Measurements from ENCODE around the gene CPVL. TPM values are rescaled to one million over a fixed set of nuclear protein-coding genes. Genes with fewer than 3 reads are reported as not detected.

CPVL gene
- total RNA-seq, 2 experiments from 2014 or later, result not detected

DNA sequence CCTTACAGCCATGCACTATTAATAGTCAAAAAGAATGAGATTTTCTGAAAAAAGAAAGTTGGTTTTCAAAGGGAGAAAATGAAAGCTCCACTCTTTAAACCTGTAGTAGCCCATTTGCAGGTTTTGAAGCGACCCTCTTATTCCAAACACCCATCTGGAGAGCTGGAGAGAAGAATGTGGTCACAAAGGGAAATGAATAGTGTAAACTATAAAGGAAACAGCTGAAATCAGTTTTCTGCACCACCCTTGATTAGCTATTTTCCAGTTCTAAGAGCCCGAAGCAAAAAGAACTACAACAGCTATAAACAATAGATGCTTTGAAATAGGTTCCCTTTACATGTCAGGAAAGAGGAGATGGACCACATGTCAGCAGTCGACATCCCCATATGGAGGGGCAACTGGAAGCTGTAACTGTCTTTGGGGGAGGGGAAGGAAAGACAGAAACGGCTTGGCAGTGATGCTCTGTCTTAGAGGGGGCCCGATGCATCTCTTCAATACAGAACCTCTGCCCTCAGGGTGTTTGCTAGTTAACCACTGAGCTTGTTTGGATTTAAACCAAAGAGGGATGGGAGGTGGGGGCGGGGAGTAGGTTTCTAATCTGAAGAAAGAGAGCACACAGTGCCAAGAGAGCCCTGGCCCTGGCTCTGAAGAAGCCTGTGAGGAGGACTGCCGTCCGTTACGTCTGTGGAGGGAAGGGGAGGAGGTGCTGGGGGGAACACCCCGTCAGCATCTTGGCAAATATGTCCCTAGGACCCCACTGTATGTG is 55.3 kb downstream of the CPVL start:
- TF ChIP-seq, protein P1, sequence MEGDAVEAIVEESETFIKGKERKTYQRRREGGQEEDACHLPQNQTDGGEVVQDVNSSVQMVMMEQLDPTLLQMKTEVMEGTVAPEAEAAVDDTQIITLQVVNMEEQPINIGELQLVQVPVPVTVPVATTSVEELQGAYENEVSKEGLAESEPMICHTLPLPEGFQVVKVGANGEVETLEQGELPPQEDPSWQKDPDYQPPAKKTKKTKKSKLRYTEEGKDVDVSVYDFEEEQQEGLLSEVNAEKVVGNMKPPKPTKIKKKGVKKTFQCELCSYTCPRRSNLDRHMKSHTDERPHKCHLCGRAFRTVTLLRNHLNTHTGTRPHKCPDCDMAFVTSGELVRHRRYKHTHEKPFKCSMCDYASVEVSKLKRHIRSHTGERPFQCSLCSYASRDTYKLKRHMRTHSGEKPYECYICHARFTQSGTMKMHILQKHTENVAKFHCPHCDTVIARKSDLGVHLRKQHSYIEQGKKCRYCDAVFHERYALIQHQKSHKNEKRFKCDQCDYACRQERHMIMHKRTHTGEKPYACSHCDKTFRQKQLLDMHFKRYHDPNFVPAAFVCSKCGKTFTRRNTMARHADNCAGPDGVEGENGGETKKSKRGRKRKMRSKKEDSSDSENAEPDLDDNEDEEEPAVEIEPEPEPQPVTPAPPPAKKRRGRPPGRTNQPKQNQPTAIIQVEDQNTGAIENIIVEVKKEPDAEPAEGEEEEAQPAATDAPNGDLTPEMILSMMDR (IDR thresholded peaks at IDR 0.05), result no peak
- no peaks in the 10 kb centered on the region for H3K36me3 Mint-ChIP-seq (ENCODE audit: low read depth)
- ChIA-PET CTCF (interaction anchor here (0.6 to 4.0 kb wide), 11 partner anchors 8 to 169 kb away, joined by 3 to 22 read pairs (median 5); partner anchors contain the start of gene TRIL), POLR2A (no interaction called here)
- peaks cover 9% of the 10 kb centered on the region for H3K4me1 Mint-ChIP-seq (ENCODE audit: low read depth)
- intact Hi-C loops (cut with micrococcal nuclease), result no loop called here
- DNase-seq, result peak; percentile 6
- H3K9me3 Mint-ChIP-seq, result no peaks in the 10 kb centered on the region
- peak overlapping the region; percentile 59 for H3K4me3 Mint-ChIP-seq
- H3K27me3 Mint-ChIP-seq, result peaks cover 9% of the 10 kb centered on the region
- H3K27ac Mint-ChIP-seq, result no peak overlapping the region
- ATAC-seq, result peak; percentile 30

DNA sequence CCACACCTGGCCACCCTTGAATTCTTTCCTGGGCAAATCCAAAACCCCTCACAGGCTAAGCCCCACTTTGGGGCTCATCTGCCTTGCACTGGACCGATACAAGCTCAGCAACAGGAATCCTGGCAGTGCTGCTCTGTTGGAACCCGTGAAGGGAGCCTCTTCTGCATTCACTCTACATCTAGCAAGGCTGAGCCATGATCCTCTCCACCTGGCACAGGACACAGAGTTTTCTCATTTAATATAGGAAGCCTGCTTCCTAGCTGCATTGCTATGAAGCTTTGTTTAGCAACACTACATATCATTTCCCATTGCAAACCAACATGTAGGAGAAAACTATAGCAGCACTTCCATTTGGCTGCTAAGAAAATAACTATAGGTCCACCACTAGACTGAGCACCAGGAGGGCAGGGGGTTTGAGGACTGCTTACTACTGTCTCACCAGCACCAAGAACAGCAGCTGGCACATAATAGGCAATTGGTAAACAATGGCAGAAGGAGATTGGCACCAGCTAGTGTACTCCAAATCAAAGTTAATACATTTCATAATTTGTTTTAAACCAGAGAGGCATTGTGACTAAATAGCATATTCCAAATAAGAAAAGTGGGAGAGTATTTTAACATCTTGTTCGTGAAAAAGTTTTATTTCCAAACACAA is 56.1 kb downstream of the CPVL start:
- Mint-ChIP-seq H3K27ac (no peak overlapping the region), H3K4me1 (ENCODE audit: low read depth) (peaks cover 9% of the 10 kb centered on the region), H3K27me3 (peaks cover 13% of the 10 kb centered on the region), H3K4me3 (no peak overlapping the region), H3K36me3 (ENCODE audit: low read depth) (no peaks in the 10 kb centered on the region), H3K9me3 (no peaks in the 10 kb centered on the region)
- DNase-seq, result no peak
- TF ChIP-seq, protein P1 (IDR thresholded peaks at IDR 0.05), result no peak
- no peak for ATAC-seq
- POLR2A ChIA-PET, result no interaction called here
- intact Hi-C loops (cut with micrococcal nuclease), result no loop called here
- CTCF ChIA-PET, result interaction anchor here (0.9 to 4.0 kb wide), 9 partner anchors 9 to 318 kb away, joined by 3 to 22 read pairs (median 5); partner anchors contain the start of gene TRIL

- Mint-ChIP-seq H3K9me3 (no peaks in the 10 kb centered on the region), H3K4me3 (no peak overlapping the region), H3K36me3 (ENCODE audit: low read depth) (no peaks in the 10 kb centered on the region), H3K4me1 (ENCODE audit: low read depth) (peaks cover 11% of the 10 kb centered on the region), H3K27me3 (peaks cover 17% of the 10 kb centered on the region), H3K27ac (no peak overlapping the region)
- intact Hi-C loops (cut with micrococcal nuclease), result no loop called here
- ChIA-PET POLR2A (no interaction called here), CTCF (interaction anchor here (0.8 to 1.3 kb wide), 2 partner anchors 165 to 166 kb away, joined by 3 to 4 read pairs; no protein-coding TSS in a partner anchor)
- TF ChIP-seq, protein P1 (IDR thresholded peaks at IDR 0.05), result no peak
- ATAC-seq (no peak), DNase-seq (no peak)
These were observed 58.5 kb downstream of the CPVL start for GRCh38 chr7:29087840-29088170.

GRCh38 chr7:29086545-29086944 is 59.8 kb downstream of the CPVL start:
- POLR2A ChIA-PET, result no interaction called here
- TF ChIP-seq, protein P1 (IDR thresholded peaks at IDR 0.05), result no peak
- CTCF ChIA-PET, result interaction anchor here (1.3 kb wide), 1 partner anchor 164 kb away, joined by 3 read pairs; no protein-coding TSS in a partner anchor
- Mint-ChIP-seq H3K4me3 (no peak overlapping the region), H3K36me3 (ENCODE audit: low read depth) (no peaks in the 10 kb centered on the region), H3K4me1 (ENCODE audit: low read depth) (peaks cover 10% of the 10 kb centered on the region), H3K9me3 (no peaks in the 10 kb centered on the region), H3K27me3 (peaks cover 16% of the 10 kb centered on the region), H3K27ac (no peak overlapping the region)
- intact Hi-C loops (cut with micrococcal nuclease), result no loop called here
- ATAC-seq (no peak), DNase-seq (no peak)

GRCh38 chr7:29084832-29085231 is 61.5 kb downstream of the CPVL start:
- Mint-ChIP-seq H3K4me1 (ENCODE audit: low read depth) (peaks cover 2% of the 10 kb centered on the region), H3K4me3 (no peak overlapping the region), H3K36me3 (ENCODE audit: low read depth) (no peaks in the 10 kb centered on the region), H3K9me3 (no peaks in the 10 kb centered on the region), H3K27me3 (peaks cover 15% of the 10 kb centered on the region), H3K27ac (no peak overlapping the region)
- ChIA-PET POLR2A (no interaction called here), CTCF (no interaction called here)
- ATAC-seq (peak; percentile 42), DNase-seq (peak; percentile 1)
- intact Hi-C loops (cut with micrococcal nuclease), result no loop called here
- TF ChIP-seq, protein P1 (IDR thresholded peaks at IDR 0.05), result no peak

All from activated CD8-positive, alpha-beta T cell treated with anti-CD3 and anti-CD28 coated beads for 36 hours (primary cell).